SK-N-SH (cell line): ENCODE results near the gene TIMELESS. TPM values are rescaled to one million over a fixed set of nuclear protein-coding genes. Genes with fewer than 3 reads are reported as not detected.

Experiments used
- CTCF ChIA-PET: fragments of 300-600, 350-600 bp; formaldehyde crosslinking; extraction: SDS; loops from one replicate; lab custom pipeline; 2021; lab: Yijun Ruan, JAX
- POLR2A ChIA-PET: fragments of 350-600 bp; sonication (Branson Sonifier 250); formaldehyde crosslinking; extraction: SDS; loops from one replicate; lab custom pipeline; 2020; ENCODE audit warnings: antibody characterized with exemption, inconsistent platforms; lab: Yijun Ruan, JAX
- DNase-seq: peaks from one replicate; pipeline ENCODE4 v3.0.0; 2012
- H2AFZ ChIP-seq: fragments of 200-600 bp; sonication (generic); 2 replicates; pipeline ENCODE4 v1.8.1; 2016; ENCODE audit warnings: antibody characterized with exemption, mild to moderate bottlenecking, low read depth
- H3F3A ChIP-seq: fragments of 200-600 bp; sonication (generic); replicated peaks from 2 replicates; pipeline ENCODE3; 2016; ENCODE audit warnings: antibody characterized with exemption, mild to moderate bottlenecking; ENCODE audit not compliant: insufficient read depth
- H3K27ac ChIP-seq, 2 experiments: fragments of 200-500 bp in 1 of 2; fragments of 200-600 bp in 1 of 2; sonication (Bioruptor generic) in 1 of 2; sonication (generic), shearing (Covaris generic) in 1 of 2; 2 replicates each; pipeline versions ENCODE4 v1.5.1 to v1.6.1; 2014 to 2016; ENCODE audit warnings: low read depth in 2 of 2, inconsistent platforms in 1 of 2, low read length in 1 of 2, mild to moderate bottlenecking in 1 of 2, mixed read lengths in 1 of 2
- H3K27me3 ChIP-seq: fragments of 200-600 bp; sonication (generic), shearing (Covaris generic); 2 replicates; pipeline ENCODE4 v1.6.1; 2016; ENCODE audit warnings: mixed run types; ENCODE audit not compliant: insufficient read depth
- H3K36me3 ChIP-seq, 2 experiments: fragments of 200-500 bp in 1 of 2; fragments of 200-600 bp in 1 of 2; sonication (Bioruptor generic) in 1 of 2; sonication (generic) in 1 of 2; replicated peaks in 1 of 2; 2 replicates each; pipeline versions ENCODE3 to v1.5.1; 2014 to 2016; ENCODE audit warnings: low read length in 1 of 2, mild to moderate bottlenecking in 1 of 2; ENCODE audit not compliant: insufficient read depth in 2 of 2, control insufficient read depth in 1 of 2
- H3K4me1 ChIP-seq, 2 experiments: fragments of 200-500 bp in 1 of 2; fragments of 200-600 bp in 1 of 2; sonication (Bioruptor generic) in 1 of 2; sonication (generic), shearing (Covaris generic) in 1 of 2; 2 replicates each; pipeline versions ENCODE4 v1.5.1 to v1.6.1; 2014 to 2016; ENCODE audit warnings: low read depth in 1 of 2, low read length in 1 of 2, mixed run types in 1 of 2; ENCODE audit not compliant: insufficient read depth in 2 of 2, control insufficient read depth in 1 of 2
- H3K4me2 ChIP-seq: fragments of 200-600 bp; sonication (generic), shearing (Covaris generic); 2 replicates; pipeline ENCODE4 v1.6.1; 2017; ENCODE audit warnings: mixed run types
- H3K4me3 ChIP-seq, 2 experiments: fragments of 200-500 bp in 1 of 2; fragments of 200-600 bp in 1 of 2; sonication (Bioruptor generic) in 1 of 2; sonication (generic), shearing (Covaris generic) in 1 of 2; 2 replicates each; pipeline versions ENCODE4 v1.5.1 to v1.8.1; 2014 to 2016; ENCODE audit warnings: low read depth in 2 of 2, inconsistent platforms in 1 of 2, low read length in 1 of 2, mild to moderate bottlenecking in 1 of 2, mixed read lengths in 1 of 2, moderate library complexity in 1 of 2
- H3K79me2 ChIP-seq: fragments of 200-600 bp; sonication (generic); 2 replicates; pipeline ENCODE4 v1.8.1; 2017; ENCODE audit warnings: mild to moderate bottlenecking; ENCODE audit not compliant: insufficient read depth
- H3K9ac ChIP-seq: fragments of 200-600 bp; sonication (generic); 2 replicates; pipeline ENCODE4 v1.6.1; 2017; ENCODE audit warnings: mixed run types
- H3K9me2 ChIP-seq: fragments of 200-600 bp; sonication (generic); 2 replicates; pipeline ENCODE4 v1.6.1; 2017; ENCODE audit warnings: mixed run types
- H3K9me3 ChIP-seq: fragments of 200-600 bp; sonication (generic); 2 replicates; pipeline ENCODE4 v1.6.1; 2017; ENCODE audit warnings: mixed run types, mild to moderate bottlenecking, moderate library complexity
- H4K20me1 ChIP-seq: fragments of 200-600 bp; sonication (generic); 2 replicates; pipeline ENCODE4 v1.6.1; 2017; ENCODE audit warnings: mild to moderate bottlenecking, mixed run types; ENCODE audit not compliant: insufficient read depth
- CTCF ChIP-seq: fragments of 200-600 bp; sonication (generic); IDR thresholded peaks from 2 replicates; pipeline ENCODE4 v1.6.1; 2017; ENCODE audit warnings: antibody characterized with exemption, mild to moderate bottlenecking, moderate library complexity
- EP300 ChIP-seq, 2 experiments: IDR thresholded peaks; 2 replicates each; pipeline versions ENCODE4 v1.4.0 to v1.6.1; 2012; ENCODE audit warnings: borderline replicate concordance in 1 of 2, low read depth in 1 of 2, low read length in 1 of 2
- EZH2phosphoT487 ChIP-seq: fragments of 200-600 bp; sonication (generic); IDR thresholded peaks from 2 replicates; pipeline ENCODE4 v1.6.1; 2017; ENCODE audit warnings: low read depth, mixed run types, mild to moderate bottlenecking, antibody characterized with exemption, moderate library complexity, borderline replicate concordance
- FOXM1 ChIP-seq: IDR thresholded peaks from 2 replicates; pipeline ENCODE4 v1.4.0; 2012; ENCODE audit warnings: low read depth, mild to moderate bottlenecking
- GABPA ChIP-seq: IDR thresholded peaks from 2 replicates; pipeline ENCODE4 v1.4.0; 2012; ENCODE audit warnings: low read depth, mild to moderate bottlenecking
- GATA2 ChIP-seq: sonication (generic); formaldehyde crosslinking; IDR thresholded peaks from 2 replicates; pipeline ENCODE4 v1.5.0; 2020; ENCODE audit warnings: mild to moderate bottlenecking, missing genetic modification reagents
- NFIC ChIP-seq: IDR thresholded peaks from 2 replicates; pipeline ENCODE4 v1.4.0; 2012; ENCODE audit warnings: borderline replicate concordance
- PBX3 ChIP-seq: IDR thresholded peaks from 2 replicates; pipeline ENCODE4; 2012
- POLR2AphosphoS5 ChIP-seq: IDR thresholded peaks from 2 replicates; pipeline ENCODE4 v1.6.1; 2012; ENCODE audit warnings: low read depth, low read length
- REST ChIP-seq: IDR thresholded peaks from 2 replicates; pipeline ENCODE4 v1.6.1; 2012; ENCODE audit warnings: mild to moderate bottlenecking, low read depth, low read length, moderate library complexity
- TCF12 ChIP-seq: IDR thresholded peaks from 2 replicates; pipeline ENCODE4 v1.4.0; 2012
- USF2 ChIP-seq: fragments of 150-350 bp; IDR thresholded peaks from 2 replicates; pipeline ENCODE4 v1.6.1; 2017; ENCODE audit warnings: antibody characterized with exemption, low read length, low read depth, borderline replicate concordance
- WGBS: methylation state at CpG from one replicate; pipeline ENCODE4 v1.1.6; 2017; ENCODE audit warnings: low lambda C conversion rate; 5-methylcytosine and 5-hydroxymethylcytosine counted together
- polyA plus RNA-seq, 3 experiments: library from polyadenylated mRNA; depleted of rRNA; stranded (reverse); fragments of >200 nt; gene quantifications; 2 replicates each; pipeline ENCODE4 v1.2.3, GENCODE V29; 2012

TIMELESS gene
- polyA plus RNA-seq, 1 of the 3 experiments (the other 2 are of a cell fraction) = 5.4 TPM

GRCh38 chr12:56431288-56431687 is 17.9 kb downstream of the TIMELESS start:
- Histone ChIP-seq H4K20me1 (no peaks in the 10 kb centered on the region), H3K27me3 (no peaks in the 10 kb centered on the region), H3K9me3 (no peaks in the 10 kb centered on the region), H3K4me2 (no peak overlapping the region), H2AFZ (no peak overlapping the region), H3K9me2 (no peaks in the 10 kb centered on the region), H3K36me3 (peaks cover 13 to 24% of the 10 kb centered on the region in 2 experiments), H3K27ac (no peak overlapping the region), H3K4me3 (no peak overlapping the region), H3F3A (no peaks in the 10 kb centered on the region), H3K4me1 (no peaks in the 10 kb centered on the region), H3K79me2 (peaks cover 10% of the 10 kb centered on the region), H3K9ac (no peak overlapping the region)
- POLR2A ChIA-PET = no interaction called here
- no peak for DNase-seq
- no peak for TF ChIP-seq REST
- no peak for TF ChIP-seq EZH2phosphoT487
- TF ChIP-seq GATA2 (CRISPR knock-in tag) = no peak
- TF ChIP-seq FOXM1 = no peak
- no peak for TF ChIP-seq PBX3
- no peak for TF ChIP-seq POLR2AphosphoS5
- no peak for TF ChIP-seq NFIC
- TF ChIP-seq CTCF = no peak
- TF ChIP-seq TCF12 = no peak
- TF ChIP-seq GABPA = no peak
- TF ChIP-seq EP300 (IDR thresholded peaks at IDR 0.05; ENCODE audit: borderline replicate concordance in 1 of 2, low read depth in 1 of 2, low read length in 1 of 2) = no peak
- no peak for TF ChIP-seq USF2
- CTCF ChIA-PET = no interaction called here
- WGBS = 95% methylated on average over 11 of the region's 11 CpGs
